Measurements from ENCODE around the gene NAV3. TPM values are rescaled to one million over a fixed set of nuclear protein-coding genes. Genes with fewer than 3 reads are reported as not detected.

The NAV3 gene
- total and polyA plus RNA-seq, 9 of the 15 experiments (the other 6 are each of a cell fraction or from before 2014, with no cell fraction given) = 0.04 TPM; not detected in 8

DNA sequence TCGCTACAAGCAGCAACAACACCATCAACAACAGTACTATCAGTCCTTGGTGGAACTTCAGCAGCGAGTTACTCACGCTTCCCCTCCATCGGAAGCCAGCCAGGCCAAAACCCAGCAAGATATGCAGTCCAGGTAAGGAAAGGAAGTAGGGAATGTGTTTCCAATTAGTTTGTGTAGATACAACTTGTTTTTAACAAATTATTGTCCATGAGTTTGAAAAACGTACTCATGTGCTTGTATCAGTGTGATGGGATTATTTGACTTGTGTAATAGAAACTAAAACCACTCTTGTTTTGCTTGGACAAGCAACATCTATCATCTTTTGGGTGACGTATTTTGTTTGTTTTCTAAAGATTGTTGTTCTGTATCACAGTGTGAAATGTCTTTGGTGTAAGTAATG, 137.9 kb downstream of the NAV3 start (continued):
- TF ChIP-seq, protein P1, sequence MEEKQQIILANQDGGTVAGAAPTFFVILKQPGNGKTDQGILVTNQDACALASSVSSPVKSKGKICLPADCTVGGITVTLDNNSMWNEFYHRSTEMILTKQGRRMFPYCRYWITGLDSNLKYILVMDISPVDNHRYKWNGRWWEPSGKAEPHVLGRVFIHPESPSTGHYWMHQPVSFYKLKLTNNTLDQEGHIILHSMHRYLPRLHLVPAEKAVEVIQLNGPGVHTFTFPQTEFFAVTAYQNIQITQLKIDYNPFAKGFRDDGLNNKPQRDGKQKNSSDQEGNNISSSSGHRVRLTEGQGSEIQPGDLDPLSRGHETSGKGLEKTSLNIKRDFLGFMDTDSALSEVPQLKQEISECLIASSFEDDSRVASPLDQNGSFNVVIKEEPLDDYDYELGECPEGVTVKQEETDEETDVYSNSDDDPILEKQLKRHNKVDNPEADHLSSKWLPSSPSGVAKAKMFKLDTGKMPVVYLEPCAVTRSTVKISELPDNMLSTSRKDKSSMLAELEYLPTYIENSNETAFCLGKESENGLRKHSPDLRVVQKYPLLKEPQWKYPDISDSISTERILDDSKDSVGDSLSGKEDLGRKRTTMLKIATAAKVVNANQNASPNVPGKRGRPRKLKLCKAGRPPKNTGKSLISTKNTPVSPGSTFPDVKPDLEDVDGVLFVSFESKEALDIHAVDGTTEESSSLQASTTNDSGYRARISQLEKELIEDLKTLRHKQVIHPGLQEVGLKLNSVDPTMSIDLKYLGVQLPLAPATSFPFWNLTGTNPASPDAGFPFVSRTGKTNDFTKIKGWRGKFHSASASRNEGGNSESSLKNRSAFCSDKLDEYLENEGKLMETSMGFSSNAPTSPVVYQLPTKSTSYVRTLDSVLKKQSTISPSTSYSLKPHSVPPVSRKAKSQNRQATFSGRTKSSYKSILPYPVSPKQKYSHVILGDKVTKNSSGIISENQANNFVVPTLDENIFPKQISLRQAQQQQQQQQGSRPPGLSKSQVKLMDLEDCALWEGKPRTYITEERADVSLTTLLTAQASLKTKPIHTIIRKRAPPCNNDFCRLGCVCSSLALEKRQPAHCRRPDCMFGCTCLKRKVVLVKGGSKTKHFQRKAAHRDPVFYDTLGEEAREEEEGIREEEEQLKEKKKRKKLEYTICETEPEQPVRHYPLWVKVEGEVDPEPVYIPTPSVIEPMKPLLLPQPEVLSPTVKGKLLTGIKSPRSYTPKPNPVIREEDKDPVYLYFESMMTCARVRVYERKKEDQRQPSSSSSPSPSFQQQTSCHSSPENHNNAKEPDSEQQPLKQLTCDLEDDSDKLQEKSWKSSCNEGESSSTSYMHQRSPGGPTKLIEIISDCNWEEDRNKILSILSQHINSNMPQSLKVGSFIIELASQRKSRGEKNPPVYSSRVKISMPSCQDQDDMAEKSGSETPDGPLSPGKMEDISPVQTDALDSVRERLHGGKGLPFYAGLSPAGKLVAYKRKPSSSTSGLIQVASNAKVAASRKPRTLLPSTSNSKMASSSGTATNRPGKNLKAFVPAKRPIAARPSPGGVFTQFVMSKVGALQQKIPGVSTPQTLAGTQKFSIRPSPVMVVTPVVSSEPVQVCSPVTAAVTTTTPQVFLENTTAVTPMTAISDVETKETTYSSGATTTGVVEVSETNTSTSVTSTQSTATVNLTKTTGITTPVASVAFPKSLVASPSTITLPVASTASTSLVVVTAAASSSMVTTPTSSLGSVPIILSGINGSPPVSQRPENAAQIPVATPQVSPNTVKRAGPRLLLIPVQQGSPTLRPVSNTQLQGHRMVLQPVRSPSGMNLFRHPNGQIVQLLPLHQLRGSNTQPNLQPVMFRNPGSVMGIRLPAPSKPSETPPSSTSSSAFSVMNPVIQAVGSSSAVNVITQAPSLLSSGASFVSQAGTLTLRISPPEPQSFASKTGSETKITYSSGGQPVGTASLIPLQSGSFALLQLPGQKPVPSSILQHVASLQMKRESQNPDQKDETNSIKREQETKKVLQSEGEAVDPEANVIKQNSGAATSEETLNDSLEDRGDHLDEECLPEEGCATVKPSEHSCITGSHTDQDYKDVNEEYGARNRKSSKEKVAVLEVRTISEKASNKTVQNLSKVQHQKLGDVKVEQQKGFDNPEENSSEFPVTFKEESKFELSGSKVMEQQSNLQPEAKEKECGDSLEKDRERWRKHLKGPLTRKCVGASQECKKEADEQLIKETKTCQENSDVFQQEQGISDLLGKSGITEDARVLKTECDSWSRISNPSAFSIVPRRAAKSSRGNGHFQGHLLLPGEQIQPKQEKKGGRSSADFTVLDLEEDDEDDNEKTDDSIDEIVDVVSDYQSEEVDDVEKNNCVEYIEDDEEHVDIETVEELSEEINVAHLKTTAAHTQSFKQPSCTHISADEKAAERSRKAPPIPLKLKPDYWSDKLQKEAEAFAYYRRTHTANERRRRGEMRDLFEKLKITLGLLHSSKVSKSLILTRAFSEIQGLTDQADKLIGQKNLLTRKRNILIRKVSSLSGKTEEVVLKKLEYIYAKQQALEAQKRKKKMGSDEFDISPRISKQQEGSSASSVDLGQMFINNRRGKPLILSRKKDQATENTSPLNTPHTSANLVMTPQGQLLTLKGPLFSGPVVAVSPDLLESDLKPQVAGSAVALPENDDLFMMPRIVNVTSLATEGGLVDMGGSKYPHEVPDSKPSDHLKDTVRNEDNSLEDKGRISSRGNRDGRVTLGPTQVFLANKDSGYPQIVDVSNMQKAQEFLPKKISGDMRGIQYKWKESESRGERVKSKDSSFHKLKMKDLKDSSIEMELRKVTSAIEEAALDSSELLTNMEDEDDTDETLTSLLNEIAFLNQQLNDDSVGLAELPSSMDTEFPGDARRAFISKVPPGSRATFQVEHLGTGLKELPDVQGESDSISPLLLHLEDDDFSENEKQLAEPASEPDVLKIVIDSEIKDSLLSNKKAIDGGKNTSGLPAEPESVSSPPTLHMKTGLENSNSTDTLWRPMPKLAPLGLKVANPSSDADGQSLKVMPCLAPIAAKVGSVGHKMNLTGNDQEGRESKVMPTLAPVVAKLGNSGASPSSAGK (IDR thresholded peaks at IDR 0.05) = no peak
- TF ChIP-seq NFIC (IDR thresholded peaks at IDR 0.05) (no peak), FUS (optimal IDR thresholded peaks at IDR 0.05; ENCODE audit: low read depth, low read length) (no peak)
